Measurements from ENCODE around the gene DPY30. TPM values are rescaled to one million over a fixed set of nuclear protein-coding genes. Genes with fewer than 3 reads are reported as not detected.

The DPY30 gene
- polyA plus RNA-seq, 1 of the 3 experiments (the other 2 are of a cell fraction), result 155 TPM

DNA sequence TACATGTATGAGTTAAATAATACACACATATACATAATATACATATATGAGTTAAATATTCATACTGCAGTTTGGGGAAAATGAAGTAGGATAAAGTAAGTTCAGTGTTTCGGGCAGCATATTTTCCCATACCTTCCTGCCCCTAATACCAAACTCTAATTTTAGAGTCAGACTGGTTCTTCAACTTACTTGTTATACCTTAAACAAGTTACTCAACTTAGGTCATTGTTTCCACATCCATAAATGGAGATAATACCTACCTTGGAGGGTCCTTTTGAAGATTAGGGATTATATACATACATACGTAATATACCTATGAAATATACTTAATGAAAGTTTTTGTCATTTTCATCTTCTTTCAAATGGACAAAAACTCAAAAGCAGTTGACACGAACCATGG is 37.2 kb downstream of the DPY30 start:
- no peaks in the 10 kb centered on the region for H3K27me3 ChIP-seq (ENCODE audit: insufficient read depth)
- no peak overlapping the region for H3K9ac ChIP-seq
- H4K20me1 ChIP-seq (ENCODE audit: insufficient read depth), result peaks cover 90% of the 10 kb centered on the region
- no peak overlapping the region for H2AFZ ChIP-seq (ENCODE audit: low read depth)
- peaks cover 100% of the 10 kb centered on the region for H3K79me2 ChIP-seq (ENCODE audit: insufficient read depth)
- ChIA-PET POLR2A (no interaction called here), CTCF (no interaction called here)
- peaks cover 3 to 5% of the 10 kb centered on the region in 2 experiments for H3K36me3 ChIP-seq (replicated peaks in 1 of 2; ENCODE audit: control insufficient read depth in 1 of 2, insufficient read depth in 2 of 2, low read length in 1 of 2)
- H3K4me1 ChIP-seq (ENCODE audit: control insufficient read depth in 1 of 2, insufficient read depth in 2 of 2, low read depth in 1 of 2, low read length in 1 of 2), result peaks cover 0 to 9% of the 10 kb centered on the region in 2 experiments; a peak in 3 of 4 replicates
- TF ChIP-seq POLR2AphosphoS5 (IDR thresholded peaks at IDR 0.05; ENCODE audit: low read depth, low read length), result no peak
- TF ChIP-seq FOXM1 (IDR thresholded peaks at IDR 0.05; ENCODE audit: low read depth), result no peak
- no peak for TF ChIP-seq GABPA (IDR thresholded peaks at IDR 0.05; ENCODE audit: low read depth)
- no peak for TF ChIP-seq MEF2A (IDR thresholded peaks at IDR 0.05; ENCODE audit: borderline replicate concordance, low read depth)
- TF ChIP-seq ZBTB33 (IDR thresholded peaks at IDR 0.05; ENCODE audit: borderline replicate concordance, low read depth), result no peak
- no peak for TF ChIP-seq CTCF (IDR thresholded peaks at IDR 0.05)
- no peak for TF ChIP-seq FOXJ3 (CRISPR knock-in tag; IDR thresholded peaks at IDR 0.05)
- TF ChIP-seq USF2 (IDR thresholded peaks at IDR 0.05; ENCODE audit: borderline replicate concordance, low read depth, low read length), result no peak
- no peak for TF ChIP-seq NFIC (IDR thresholded peaks at IDR 0.05; ENCODE audit: borderline replicate concordance)
- TF ChIP-seq PBX3 (IDR thresholded peaks at IDR 0.05), result no peak
- TF ChIP-seq RCOR1 (IDR thresholded peaks at IDR 0.05; ENCODE audit: low read length), result no peak
- no peak overlapping the region for H3K4me3 ChIP-seq (ENCODE audit: low read depth in 2 of 2, low read length in 1 of 2)
- H3F3A ChIP-seq (replicated peaks; ENCODE audit: insufficient read depth), result peaks cover 11% of the 10 kb centered on the region
- 95% methylated on average over 3 of the region's 3 CpGs for WGBS (ENCODE audit: low lambda C conversion rate)
- H3K9me2 ChIP-seq, result no peaks in the 10 kb centered on the region
- DNase-seq, result no peak
- H3K27ac ChIP-seq (ENCODE audit: low read depth in 2 of 2, low read length in 1 of 2), result no peak overlapping the region
- H3K9me3 ChIP-seq, result no peaks in the 10 kb centered on the region
- no peak overlapping the region for H3K4me2 ChIP-seq

GRCh38 chr2:31999438-31999837 is 40.2 kb downstream of the DPY30 start:
- no peak for DNase-seq
- Histone ChIP-seq H3K4me1 (ENCODE audit: control insufficient read depth in 1 of 2, insufficient read depth in 2 of 2, low read depth in 1 of 2, low read length in 1 of 2) (peaks cover 0 to 10% of the 10 kb centered on the region in 2 experiments; a peak in 2 of 4 replicates), H4K20me1 (ENCODE audit: insufficient read depth) (peaks cover 87% of the 10 kb centered on the region), H3K79me2 (ENCODE audit: insufficient read depth) (peaks cover 100% of the 10 kb centered on the region), H3K36me3 (replicated peaks in 1 of 2; ENCODE audit: control insufficient read depth in 1 of 2, insufficient read depth in 2 of 2, low read length in 1 of 2) (peaks cover 0 to 5% of the 10 kb centered on the region in 2 experiments), H2AFZ (ENCODE audit: low read depth) (no peak overlapping the region), H3K9me2 (no peaks in the 10 kb centered on the region), H3K4me3 (ENCODE audit: low read depth in 2 of 2, low read length in 1 of 2) (no peak overlapping the region), H3K9me3 (no peaks in the 10 kb centered on the region), H3K9ac (no peak overlapping the region), H3K27ac (ENCODE audit: low read depth in 2 of 2, low read length in 1 of 2) (no peak overlapping the region), H3K27me3 (ENCODE audit: insufficient read depth) (no peaks in the 10 kb centered on the region), H3F3A (replicated peaks; ENCODE audit: insufficient read depth) (peaks cover 11% of the 10 kb centered on the region), H3K4me2 (no peak overlapping the region)
- no peak for TF ChIP-seq CHD2 (IDR thresholded peaks at IDR 0.05; ENCODE audit: low read length, partially characterized antibody)
- TF ChIP-seq TCF12 (IDR thresholded peaks at IDR 0.05), result no peak
- TF ChIP-seq FOXM1 (IDR thresholded peaks at IDR 0.05; ENCODE audit: low read depth), result no peak
- TF ChIP-seq EP300 (IDR thresholded peaks at IDR 0.05; ENCODE audit: borderline replicate concordance in 1 of 2, low read depth in 1 of 2, low read length in 1 of 2), result no peak
- no peak for TF ChIP-seq PBX3 (IDR thresholded peaks at IDR 0.05)
- TF ChIP-seq SIN3A (IDR thresholded peaks at IDR 0.05; ENCODE audit: borderline replicate concordance, low read depth, low read length), result no peak
- no peak for TF ChIP-seq CTCF (IDR thresholded peaks at IDR 0.05)
- TF ChIP-seq SMC3 (IDR thresholded peaks at IDR 0.05; ENCODE audit: low read depth, low read length), result no peak
- ChIA-PET POLR2A (no interaction called here), CTCF (no interaction called here)
- WGBS (ENCODE audit: low lambda C conversion rate), result 100% methylated on average over 4 of the region's 4 CpGs
